ENCODE measurements around the gene WRNIP1. TPM values are rescaled to one million over a fixed set of nuclear protein-coding genes. Genes with fewer than 3 reads are reported as not detected.
A peak's percentile ranks its signal among the peaks of the same experiment; 100 is the strongest.

WRNIP1 gene
- total and polyA plus RNA-seq, 2 donors (not counting 1 experiment from before 2014, with no cell fraction given) = 29.7 to 40.8 TPM

- H3K36me3 ChIP-seq (ENCODE audit: control insufficient read depth, insufficient read depth, low read length) = no peaks in the 10 kb centered on the region
- no peak overlapping the region for H3K4me3 ChIP-seq (replicated peaks in 1 of 4; ENCODE audit: control extremely low read depth in 1 of 4, insufficient read depth in 1 of 4, low read depth in 3 of 4, low read length in 4 of 4)
- no peak overlapping the region for H3K4me2 ChIP-seq (ENCODE audit: extremely low read depth, insufficient read depth, low read length)
- no peaks in the 10 kb centered on the region for H3K79me2 ChIP-seq (ENCODE audit: control insufficient read depth, insufficient read depth, low read length)
- no peak overlapping the region for H3K9ac ChIP-seq (ENCODE audit: insufficient read depth, low read length)
- H2AFZ ChIP-seq (ENCODE audit: low read length) = no peak overlapping the region
- no peak for TF ChIP-seq EZH2 (IDR thresholded peaks at IDR 0.05; ENCODE audit: low read length, missing control alignments)
- TF ChIP-seq, protein P1, sequence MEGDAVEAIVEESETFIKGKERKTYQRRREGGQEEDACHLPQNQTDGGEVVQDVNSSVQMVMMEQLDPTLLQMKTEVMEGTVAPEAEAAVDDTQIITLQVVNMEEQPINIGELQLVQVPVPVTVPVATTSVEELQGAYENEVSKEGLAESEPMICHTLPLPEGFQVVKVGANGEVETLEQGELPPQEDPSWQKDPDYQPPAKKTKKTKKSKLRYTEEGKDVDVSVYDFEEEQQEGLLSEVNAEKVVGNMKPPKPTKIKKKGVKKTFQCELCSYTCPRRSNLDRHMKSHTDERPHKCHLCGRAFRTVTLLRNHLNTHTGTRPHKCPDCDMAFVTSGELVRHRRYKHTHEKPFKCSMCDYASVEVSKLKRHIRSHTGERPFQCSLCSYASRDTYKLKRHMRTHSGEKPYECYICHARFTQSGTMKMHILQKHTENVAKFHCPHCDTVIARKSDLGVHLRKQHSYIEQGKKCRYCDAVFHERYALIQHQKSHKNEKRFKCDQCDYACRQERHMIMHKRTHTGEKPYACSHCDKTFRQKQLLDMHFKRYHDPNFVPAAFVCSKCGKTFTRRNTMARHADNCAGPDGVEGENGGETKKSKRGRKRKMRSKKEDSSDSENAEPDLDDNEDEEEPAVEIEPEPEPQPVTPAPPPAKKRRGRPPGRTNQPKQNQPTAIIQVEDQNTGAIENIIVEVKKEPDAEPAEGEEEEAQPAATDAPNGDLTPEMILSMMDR (conservative IDR thresholded peaks at IDR 0.05 in 1 of 2, IDR thresholded peaks at IDR 0.05 in 1 of 2; ENCODE audit: low read depth in 1 of 2, low read length in 2 of 2) = peak in 1 of 2 donors; percentile 42
- H3K9me3 ChIP-seq (ENCODE audit: control insufficient read depth, insufficient read depth, low read depth, low read length) = no peaks in the 10 kb centered on the region
- no peaks in the 10 kb centered on the region for H3K4me1 ChIP-seq (ENCODE audit: control insufficient read depth, extremely low read depth, insufficient read depth, low read length)
- H3K27me3 ChIP-seq (ENCODE audit: control insufficient read depth, insufficient read depth, low read length) = no peaks in the 10 kb centered on the region
- H3K27ac ChIP-seq (ENCODE audit: insufficient read depth, low read length) = no peak overlapping the region
- DNase-seq (ENCODE audit: low read depth in 2 of 2) = peak; percentile 17 to 25
- no peaks in the 10 kb centered on the region for H4K20me1 ChIP-seq (ENCODE audit: control insufficient read depth, extremely low read depth, insufficient read depth, low read length)
These were observed 20.9 kb upstream of the WRNIP1 start for GRCh38 chr6:2744209-2744771.

DNA sequence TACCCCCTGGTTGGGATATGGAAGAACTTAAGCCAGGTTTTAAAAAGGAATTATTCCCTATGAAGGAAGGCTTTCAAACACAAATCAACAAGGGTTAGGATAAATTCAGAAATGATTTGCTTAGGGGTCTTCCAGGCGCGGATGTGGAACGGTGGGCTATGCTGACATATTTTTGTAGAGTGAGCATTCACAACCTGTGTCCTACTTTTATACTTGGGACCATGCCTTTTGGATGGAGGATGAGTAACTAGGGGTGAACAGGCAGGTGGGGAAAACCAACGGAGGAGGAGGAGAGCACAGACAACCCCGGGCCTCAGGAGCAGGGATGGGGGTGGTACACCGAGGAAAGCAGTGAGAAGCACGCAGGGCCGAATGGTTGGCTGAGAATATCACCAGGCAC is 20.4 kb upstream of the WRNIP1 start:
- Histone ChIP-seq H3K27ac (ENCODE audit: insufficient read depth, low read length) (no peak overlapping the region), H3K79me2 (ENCODE audit: control insufficient read depth, insufficient read depth, low read length) (no peaks in the 10 kb centered on the region), H3K9ac (ENCODE audit: insufficient read depth, low read length) (no peak overlapping the region), H3K36me3 (ENCODE audit: control insufficient read depth, insufficient read depth, low read length) (no peaks in the 10 kb centered on the region), H3K4me2 (ENCODE audit: extremely low read depth, insufficient read depth, low read length) (no peak overlapping the region), H4K20me1 (ENCODE audit: control insufficient read depth, extremely low read depth, insufficient read depth, low read length) (no peaks in the 10 kb centered on the region), H3K27me3 (ENCODE audit: control insufficient read depth, insufficient read depth, low read length) (no peaks in the 10 kb centered on the region), H3K9me3 (ENCODE audit: control insufficient read depth, insufficient read depth, low read depth, low read length) (no peaks in the 10 kb centered on the region), H3K4me1 (ENCODE audit: control insufficient read depth, extremely low read depth, insufficient read depth, low read length) (no peaks in the 10 kb centered on the region), H3K4me3 (replicated peaks in 1 of 4; ENCODE audit: control extremely low read depth in 1 of 4, insufficient read depth in 1 of 4, low read depth in 3 of 4, low read length in 4 of 4) (no peak overlapping the region), H2AFZ (ENCODE audit: low read length) (no peak overlapping the region)
- no peak for TF ChIP-seq EZH2 (IDR thresholded peaks at IDR 0.05; ENCODE audit: low read length, missing control alignments)
- TF ChIP-seq, protein P1 (conservative IDR thresholded peaks at IDR 0.05 in 1 of 2, IDR thresholded peaks at IDR 0.05 in 1 of 2; ENCODE audit: low read depth in 1 of 2, low read length in 2 of 2) = no peak
- no peak for DNase-seq (ENCODE audit: low read depth in 2 of 2)

DNA sequence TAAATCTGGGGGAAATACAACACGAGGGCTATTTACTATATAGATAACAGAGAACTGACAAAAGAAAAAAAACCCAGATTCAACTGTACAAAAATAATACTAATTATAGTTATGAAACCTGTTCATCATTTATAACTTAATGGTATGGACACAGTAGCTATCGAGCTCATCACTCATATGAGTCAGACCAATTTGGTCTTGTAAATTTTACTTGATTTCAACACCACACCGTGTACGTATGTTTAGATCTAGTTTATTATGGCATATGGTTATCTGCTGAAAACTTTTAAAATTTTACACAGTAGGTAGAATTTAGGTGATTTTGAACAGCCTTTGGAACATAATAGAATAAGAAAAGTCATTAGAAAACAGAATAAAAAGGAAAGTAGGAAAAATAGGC is 19.9 kb upstream of the WRNIP1 start:
- TF ChIP-seq, protein P1 (conservative IDR thresholded peaks at IDR 0.05 in 1 of 2, IDR thresholded peaks at IDR 0.05 in 1 of 2; ENCODE audit: low read depth in 1 of 2, low read length in 2 of 2) = no peak
- TF ChIP-seq EZH2 (IDR thresholded peaks at IDR 0.05; ENCODE audit: low read length, missing control alignments) = no peak
- H3K9me3 ChIP-seq (ENCODE audit: control insufficient read depth, insufficient read depth, low read depth, low read length) = no peaks in the 10 kb centered on the region
- H2AFZ ChIP-seq (ENCODE audit: low read length) = no peak overlapping the region
- H3K27me3 ChIP-seq (ENCODE audit: control insufficient read depth, insufficient read depth, low read length) = no peaks in the 10 kb centered on the region
- H4K20me1 ChIP-seq (ENCODE audit: control insufficient read depth, extremely low read depth, insufficient read depth, low read length) = no peaks in the 10 kb centered on the region
- no peaks in the 10 kb centered on the region for H3K4me1 ChIP-seq (ENCODE audit: control insufficient read depth, extremely low read depth, insufficient read depth, low read length)
- H3K36me3 ChIP-seq (ENCODE audit: control insufficient read depth, insufficient read depth, low read length) = no peaks in the 10 kb centered on the region
- no peak for DNase-seq (ENCODE audit: low read depth in 2 of 2)
- H3K4me3 ChIP-seq (replicated peaks in 1 of 4; ENCODE audit: control extremely low read depth in 1 of 4, insufficient read depth in 1 of 4, low read depth in 3 of 4, low read length in 4 of 4) = no peak overlapping the region
- no peak overlapping the region for H3K9ac ChIP-seq (ENCODE audit: insufficient read depth, low read length)
- H3K27ac ChIP-seq (ENCODE audit: insufficient read depth, low read length) = no peak overlapping the region
- H3K79me2 ChIP-seq (ENCODE audit: control insufficient read depth, insufficient read depth, low read length) = no peaks in the 10 kb centered on the region
- H3K4me2 ChIP-seq (ENCODE audit: extremely low read depth, insufficient read depth, low read length) = no peak overlapping the region

Data from fibroblast of lung (primary cell).